HG03135 (cell line): Measurements from ENCODE around the gene POGK.
"Not testable (repeated sequence)": the region's sequence is repeated elsewhere in the genome, so short reads cannot be mapped to it uniquely, and the experiment has no call there.

Experiments used
- ATAC-seq: cut with Tn5 transposase; IDR thresholded peaks from one replicate; pipeline ENCODE4 v1.9.1; 2021; ENCODE audit warnings: mild to moderate bottlenecking, moderate library complexity; ENCODE audit not compliant: unreplicated experiment

The POGK gene

GRCh38 chr1:166838766-166839599 lies at the start of gene POGK:
TSS of gene POGK (plus strand) at chr1:166839475. CDS start at chr1:166840957, 1,482 bp downstream.
- peak; percentile 96 for ATAC-seq

GRCh38 chr1:166796620-166797236 lies 42.5 kb upstream of the POGK start:
- ATAC-seq = no peak

GRCh38 chr1:166808952-166809351 lies 30.3 kb upstream of the POGK start:
- ATAC-seq = no peak

GRCh38 chr1:166811691-166812090 lies 27.6 kb upstream of the POGK start:
- no peak for ATAC-seq

GRCh38 chr1:166813508-166814223 lies 25.6 kb upstream of the POGK start:
- no peak for ATAC-seq

GRCh38 chr1:166814611-166815010 lies 24.7 kb upstream of the POGK start:
- no peak for ATAC-seq

GRCh38 chr1:166819974-166820373 lies 19.3 kb upstream of the POGK start:
- no peak for ATAC-seq

- no peak for ATAC-seq
These were observed 16.9 kb upstream of the POGK start for GRCh38 chr1:166822385-166822784.

GRCh38 chr1:166827426-166827825 lies 11.8 kb upstream of the POGK start:
- ATAC-seq = no peak

- ATAC-seq = not testable (repeated sequence)
These were observed 9.5 kb upstream of the POGK start for GRCh38 chr1:166829762-166830161.

GRCh38 chr1:166836733-166837132 lies 2.5 kb upstream of the POGK start:
- ATAC-seq = no peak

GRCh38 chr1:166839600-166840308 lies 479 bp downstream of the POGK start:
- peak; percentile 36 for ATAC-seq

GRCh38 chr1:166840309-166841274 lies 1.3 kb downstream of the POGK start:
- ATAC-seq = no peak

- no peak for ATAC-seq
These were observed 4.0 kb downstream of the POGK start for GRCh38 chr1:166843322-166843721.

GRCh38 chr1:166843769-166844596 lies 4.7 kb downstream of the POGK start:
- ATAC-seq = no peak

- no peak for ATAC-seq
These were observed 5.5 kb downstream of the POGK start for GRCh38 chr1:166844791-166845190.

GRCh38 chr1:166848193-166848592 lies 8.9 kb downstream of the POGK start:
- no peak for ATAC-seq

GRCh38 chr1:166849135-166849534 lies 9.9 kb downstream of the POGK start:
- no peak for ATAC-seq

GRCh38 chr1:166852918-166853317 lies 13.6 kb downstream of the POGK start:
- ATAC-seq = no peak
